OCI-LY3 (cell line): Measurements from ENCODE around the gene SUSD5.

Experiments
- CTCF ChIP-seq: fragments of 200-600, 300-600 bp; sonication (generic); IDR thresholded peaks from 2 replicates; pipeline ENCODE4 v1.5.1; 2014; ENCODE audit warnings: antibody characterized with exemption, low read length, low read depth
- EZH2phosphoT487 ChIP-seq: fragments of 200-600 bp; shearing (Covaris generic); IDR thresholded peaks from 2 replicates; pipeline ENCODE4 v1.6.1; 2018; ENCODE audit warnings: antibody characterized with exemption, mixed run types, low read depth

- no peak for TF ChIP-seq CTCF
- no peak for TF ChIP-seq EZH2phosphoT487
Measured at GRCh38 chr3:33260104-33260503, 41.5 kb upstream of the SUSD5 start.
